Heart left ventricle (tissue), 13 donors: ENCODE measurements around the gene ZNF41.

Experiments used
- CTCF ChIP-seq, 12 donors: fragments of 200-600 bp; sonication (generic) in 4 of 12; IDR thresholded peaks; one replicate each; pipeline versions ENCODE4 v1.5.0 to v1.8.0; 2018 to 2022; ENCODE audit warnings: antibody characterized with exemption in 12 of 12, mild to moderate bottlenecking in 5 of 12
- POLR2A ChIP-seq, 2 donors: fragments of 450-650 bp; IDR thresholded peaks; one replicate each; pipeline ENCODE4 v1.6.1; 2017; ENCODE audit warnings: antibody characterized with exemption in 2 of 2, mild to moderate bottlenecking in 2 of 2, moderate library complexity in 2 of 2
- donor health status: ischemic (EF 13 %, LVEDD 7.1; RV severe dilation, severe dysfunction).
- donor health status: DM: no; HTN: yes; CAD: no.
- donor health status: DM: no; HTN: no; CAD: no.
- donor health status: ischemic (EF 25% LVEDD 6.9; RV normal size, moderate dysfunction).
- donor health status: ischemic (EF 25% LVEDD 5.7; RV mildly dilated, moderate dysfunction).
- donor health status: ischemic (EF 35%, LVEDD 5.7; RV mildly dilated, moderate dysfunction).
- donor health status: nonischemic (EF 11% LVEDD 7.7; RV severe dilation, severe dysfunction).
- donor health status: DM: yes; HTN: yes; CAD: no.
- donor health status: PGD.
- donor health status: ischemic (EF 29% LVEDD 5.4; RV normal size, mild dysfunction).
- donor health status: nonischemic (EF 23%, LVEDD 6.1; RV moderate dilation, normal function).

GRCh38 chrX:47503151-47503550 lies 20.1 kb upstream of the ZNF41 start:
- TF ChIP-seq CTCF (IDR thresholded peaks at IDR 0.05) (no peak), POLR2A (IDR thresholded peaks at IDR 0.05) (no peak)
